ENCODE measurements around the gene HRG. TPM values are rescaled to one million over a fixed set of nuclear protein-coding genes. Genes with fewer than 3 reads are reported as not detected.

The HRG gene
- total RNA-seq, 2 experiments from 2014 or later = not detected

DNA sequence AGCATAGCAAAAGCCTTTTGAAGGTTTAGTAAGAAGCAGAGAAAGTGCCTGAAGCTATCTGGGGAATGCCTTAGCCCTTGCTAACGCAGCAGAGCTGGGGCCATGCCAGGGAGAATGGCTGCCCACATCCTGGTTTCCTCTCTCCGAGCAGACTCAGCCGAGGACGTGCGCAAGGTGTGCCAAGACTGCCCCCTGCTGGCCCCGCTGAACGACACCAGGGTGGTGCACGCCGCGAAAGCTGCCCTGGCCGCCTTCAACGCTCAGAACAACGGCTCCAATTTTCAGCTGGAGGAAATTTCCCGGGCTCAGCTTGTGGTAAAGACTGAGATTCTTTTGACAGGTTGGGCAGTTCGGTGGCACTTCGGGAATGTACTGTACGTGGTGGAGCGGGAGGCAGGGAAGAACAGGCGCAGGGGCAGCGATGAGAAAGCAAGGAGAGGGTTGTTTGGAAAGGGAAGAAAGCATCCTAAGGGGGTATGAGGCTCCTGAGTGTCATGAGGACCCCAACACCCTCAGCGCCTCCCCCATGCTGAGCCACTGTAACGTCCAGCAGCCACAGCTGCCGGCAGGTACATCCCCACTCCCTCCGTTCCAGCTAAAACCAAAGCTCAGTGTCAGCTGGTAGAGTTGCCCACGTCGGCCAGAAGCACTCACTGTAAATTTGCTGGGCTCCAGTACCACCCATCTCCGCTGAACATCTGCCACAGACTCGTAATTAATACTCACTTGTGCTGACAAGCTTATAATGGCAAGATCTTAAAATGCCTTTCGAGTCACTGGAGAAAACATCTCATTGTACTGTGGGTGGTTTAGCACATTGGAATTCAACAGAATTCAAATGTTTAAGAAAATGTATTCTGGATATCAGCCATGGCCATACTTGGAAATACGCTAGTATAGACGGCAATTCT lies 48.5 kb upstream of the HRG start:
- POLR2A ChIA-PET = interaction anchor here (0.6 to 1.5 kb wide), 7 partner anchors 20 to 178 kb away, joined by 3 to 5 read pairs (median 3); no protein-coding TSS in a partner anchor
- peaks cover 18% of the 10 kb centered on the region for H3K4me1 ChIP-seq (ENCODE audit: insufficient read depth, low read length, poor library complexity, severe bottlenecking)
- TF ChIP-seq EZH2phosphoT487 (IDR thresholded peaks at IDR 0.05; ENCODE audit: borderline replicate concordance, low read depth, low read length) = no peak
- TF ChIP-seq, protein P1, sequence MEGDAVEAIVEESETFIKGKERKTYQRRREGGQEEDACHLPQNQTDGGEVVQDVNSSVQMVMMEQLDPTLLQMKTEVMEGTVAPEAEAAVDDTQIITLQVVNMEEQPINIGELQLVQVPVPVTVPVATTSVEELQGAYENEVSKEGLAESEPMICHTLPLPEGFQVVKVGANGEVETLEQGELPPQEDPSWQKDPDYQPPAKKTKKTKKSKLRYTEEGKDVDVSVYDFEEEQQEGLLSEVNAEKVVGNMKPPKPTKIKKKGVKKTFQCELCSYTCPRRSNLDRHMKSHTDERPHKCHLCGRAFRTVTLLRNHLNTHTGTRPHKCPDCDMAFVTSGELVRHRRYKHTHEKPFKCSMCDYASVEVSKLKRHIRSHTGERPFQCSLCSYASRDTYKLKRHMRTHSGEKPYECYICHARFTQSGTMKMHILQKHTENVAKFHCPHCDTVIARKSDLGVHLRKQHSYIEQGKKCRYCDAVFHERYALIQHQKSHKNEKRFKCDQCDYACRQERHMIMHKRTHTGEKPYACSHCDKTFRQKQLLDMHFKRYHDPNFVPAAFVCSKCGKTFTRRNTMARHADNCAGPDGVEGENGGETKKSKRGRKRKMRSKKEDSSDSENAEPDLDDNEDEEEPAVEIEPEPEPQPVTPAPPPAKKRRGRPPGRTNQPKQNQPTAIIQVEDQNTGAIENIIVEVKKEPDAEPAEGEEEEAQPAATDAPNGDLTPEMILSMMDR (conservative IDR thresholded peaks at IDR 0.05; ENCODE audit: low read length) = peak; percentile 92
- intact Hi-C loops (cut with micrococcal nuclease; ENCODE audit: unreplicated experiment) = loop anchor here (5.0 kb wide), 2 partner anchors 140 to 550 kb away; no protein-coding TSS in a partner anchor
- BruUV-seq (replicated peaks) = no TSS peak
- H3K4me2 ChIP-seq (ENCODE audit: low read length) = peak overlapping the region; percentile 48; the same call in 1 of the 2 replicates
- CTCF ChIA-PET (ENCODE audit: unreplicated experiment) = interaction anchor here (0.6 to 1.0 kb wide), 4 partner anchors 36 to 205 kb away, joined by 3 to 4 read pairs (median 3); no protein-coding TSS in a partner anchor
- H3K9me2 ChIP-seq (ENCODE audit: insufficient read depth, low read length) = no peaks in the 10 kb centered on the region
- H4K20me1 ChIP-seq (ENCODE audit: insufficient read depth, low read length) = no peaks in the 10 kb centered on the region
- no peak overlapping the region for H3K27ac ChIP-seq (ENCODE audit: low read depth, low read length, poor library complexity, severe bottlenecking)
- no peaks in the 10 kb centered on the region for H3K9me3 ChIP-seq (ENCODE audit: low read length)
- DNase-seq (ENCODE audit: low spot score) = peak; percentile 77
- H3K79me2 ChIP-seq (ENCODE audit: insufficient read depth, low read depth, low read length) = no peaks in the 10 kb centered on the region
- H2AFZ ChIP-seq (ENCODE audit: low read length) = peak overlapping the region; percentile 50
- H3K36me3 ChIP-seq (ENCODE audit: insufficient read depth, low read length) = no peaks in the 10 kb centered on the region
- H3K4me3 ChIP-seq (ENCODE audit: low read depth, low read length, poor library complexity, severe bottlenecking) = peak overlapping the region; percentile 12

DNA sequence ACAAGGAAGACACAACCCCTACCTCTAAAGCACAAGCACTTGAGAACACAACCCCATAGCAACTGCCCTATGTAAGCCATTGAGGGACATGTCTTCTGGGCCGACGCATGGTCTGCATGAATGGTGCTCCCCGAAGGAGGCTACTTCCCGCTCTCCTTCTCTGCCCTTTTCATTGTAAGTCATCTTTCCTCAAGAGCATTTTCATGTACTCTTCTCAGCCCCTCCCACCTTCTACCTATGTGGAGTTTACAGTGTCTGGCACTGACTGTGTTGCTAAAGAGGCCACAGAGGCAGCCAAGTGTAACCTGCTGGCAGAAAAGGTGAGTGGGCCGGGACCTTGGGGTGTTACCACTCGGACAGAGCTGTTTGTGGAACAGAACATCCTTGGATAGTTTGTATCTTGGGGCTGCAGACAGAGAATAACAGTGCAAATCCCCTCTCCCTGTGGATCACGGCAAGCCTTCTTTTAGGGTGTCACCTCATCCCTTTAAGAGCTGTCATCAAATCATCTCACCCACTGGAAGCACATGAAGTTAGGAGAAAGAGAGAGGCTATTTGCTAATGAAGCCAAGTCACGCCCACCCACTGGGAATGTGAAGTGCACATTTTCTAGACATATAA lies 47.4 kb upstream of the HRG start:
- H3K27ac ChIP-seq (ENCODE audit: low read depth, low read length, poor library complexity, severe bottlenecking) = no peak overlapping the region
- no peak for TF ChIP-seq EZH2phosphoT487 (IDR thresholded peaks at IDR 0.05; ENCODE audit: borderline replicate concordance, low read depth, low read length)
- TF ChIP-seq, protein P1 (conservative IDR thresholded peaks at IDR 0.05; ENCODE audit: low read length) = no peak
- CTCF ChIA-PET (ENCODE audit: unreplicated experiment) = no interaction called here
- H2AFZ ChIP-seq (ENCODE audit: low read length) = no peak overlapping the region
- H3K9me3 ChIP-seq (ENCODE audit: low read length) = no peaks in the 10 kb centered on the region
- no peak overlapping the region for H3K4me2 ChIP-seq (ENCODE audit: low read length)
- peaks cover 18% of the 10 kb centered on the region for H3K4me1 ChIP-seq (ENCODE audit: insufficient read depth, low read length, poor library complexity, severe bottlenecking)
- no peaks in the 10 kb centered on the region for H4K20me1 ChIP-seq (ENCODE audit: insufficient read depth, low read length)
- no peaks in the 10 kb centered on the region for H3K36me3 ChIP-seq (ENCODE audit: insufficient read depth, low read length)
- DNase-seq (ENCODE audit: low spot score) = no peak
- no peaks in the 10 kb centered on the region for H3K9me2 ChIP-seq (ENCODE audit: insufficient read depth, low read length)
- no peaks in the 10 kb centered on the region for H3K79me2 ChIP-seq (ENCODE audit: insufficient read depth, low read depth, low read length)
- intact Hi-C loops (cut with micrococcal nuclease; ENCODE audit: unreplicated experiment) = loop anchor here (5.0 kb wide), 2 partner anchors 139 to 549 kb away; no protein-coding TSS in a partner anchor
- BruUV-seq (replicated peaks) = no TSS peak
- H3K4me3 ChIP-seq (ENCODE audit: low read depth, low read length, poor library complexity, severe bottlenecking) = no peak overlapping the region
- POLR2A ChIA-PET = interaction anchor here (1.0 kb wide), 1 partner anchor 94 kb away, joined by 3 read pairs; no protein-coding TSS in a partner anchor

All from OCI-LY7 (cell line).